Iris pigment epithelial cell (primary cell): ENCODE measurements around the gene TRMT1L.

Source experiments
- DNase-seq: peaks from one replicate; pipeline ENCODE4 v3.0.0-alpha.2; 2011; ENCODE audit warnings: low read depth

TRMT1L gene

DNA sequence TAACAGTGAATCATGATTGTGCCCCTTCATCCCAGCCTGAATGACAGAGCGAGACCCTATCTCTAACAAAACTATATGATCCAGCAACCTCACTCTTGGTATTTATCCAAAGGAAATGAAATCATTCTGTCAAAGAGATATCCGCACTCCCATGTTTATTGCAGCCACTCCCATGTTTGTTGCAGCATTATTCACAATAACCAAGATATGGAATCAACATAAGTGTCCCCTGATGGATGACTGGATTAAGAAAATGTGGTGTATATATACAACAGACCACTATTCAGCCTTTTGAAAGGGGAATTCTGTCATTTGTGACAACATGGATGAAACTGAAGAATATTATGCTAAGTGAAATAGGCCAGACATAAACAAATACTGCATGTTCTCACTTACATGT lies 44.4 kb downstream of the TRMT1L start:
- no peak for DNase-seq

DNA sequence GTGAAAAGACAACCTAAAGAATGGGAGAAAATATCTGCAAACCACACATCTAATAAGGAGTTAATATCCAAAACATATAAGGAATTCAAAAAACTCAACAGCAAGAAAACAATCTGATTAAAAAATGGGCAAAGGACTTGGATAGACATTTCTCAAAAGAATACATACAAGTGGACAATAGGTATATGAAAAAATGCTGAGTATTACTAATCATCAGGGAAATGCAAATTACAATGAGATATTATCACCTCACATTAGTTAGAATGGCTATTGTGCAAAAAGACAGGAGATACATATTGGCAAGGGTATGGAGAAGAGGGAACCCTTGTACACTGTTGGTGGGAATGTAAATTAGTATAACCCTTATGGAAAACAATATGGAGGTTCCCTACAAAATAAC lies 44.9 kb downstream of the TRMT1L start:
- no peak for DNase-seq

DNA sequence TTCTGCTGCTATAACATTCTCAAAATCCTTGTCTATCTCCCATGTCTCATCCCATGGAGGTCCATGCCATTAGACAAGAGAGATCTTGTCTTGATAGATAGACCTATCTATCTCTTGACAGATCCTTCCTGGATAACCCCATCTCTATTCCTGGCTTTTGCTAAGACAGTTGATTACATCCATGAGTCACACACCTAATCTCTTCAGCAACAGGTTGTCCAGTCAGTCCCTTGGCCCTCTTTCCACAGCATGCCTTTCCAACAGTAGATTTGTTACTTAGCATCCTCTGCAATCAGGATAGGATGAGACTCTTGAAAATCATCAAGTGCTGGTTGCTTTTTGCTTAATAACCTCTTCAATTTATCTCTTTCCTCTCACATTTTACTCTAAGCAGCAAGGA lies 46.6 kb downstream of the TRMT1L start:
- peak; percentile 9 for DNase-seq

DNA sequence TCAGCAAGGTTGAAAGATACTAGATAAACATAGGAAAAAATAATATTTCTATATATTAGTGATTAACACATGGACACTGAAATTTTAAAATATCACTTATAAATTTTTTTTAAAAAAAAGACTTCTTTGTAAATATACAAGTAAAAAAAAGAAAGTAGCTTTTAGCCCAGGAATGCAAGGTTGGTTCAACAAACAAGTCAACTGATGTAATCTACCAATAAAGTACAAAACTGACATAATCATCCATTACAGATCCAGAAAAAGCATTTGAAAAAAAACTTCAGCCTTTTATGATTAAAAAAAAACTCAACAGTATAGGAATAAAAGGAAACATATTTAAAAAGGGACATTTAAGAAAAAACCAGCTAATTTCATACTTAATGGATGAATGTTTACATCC lies 48.4 kb downstream of the TRMT1L start:
- DNase-seq, result peak; percentile 9

DNA sequence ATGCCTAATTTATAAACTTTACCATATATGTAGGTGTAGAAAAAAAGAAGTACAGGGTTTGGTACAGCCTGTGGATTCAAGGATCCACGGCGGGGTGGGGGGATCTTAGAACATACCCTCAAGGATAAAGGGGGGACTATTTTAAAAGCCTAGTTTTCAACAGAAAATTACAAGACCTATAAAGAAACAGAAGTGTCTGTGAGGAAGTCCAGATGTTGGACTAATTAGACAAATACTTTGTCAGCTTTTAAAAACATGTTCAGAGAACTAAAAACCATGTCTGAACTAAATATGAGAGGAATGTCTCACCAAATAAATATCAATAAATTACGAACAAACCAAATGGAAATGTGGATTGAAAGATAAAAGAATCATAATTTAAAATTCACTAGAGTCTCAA lies 51.6 kb downstream of the TRMT1L start:
- DNase-seq, result no peak

DNA sequence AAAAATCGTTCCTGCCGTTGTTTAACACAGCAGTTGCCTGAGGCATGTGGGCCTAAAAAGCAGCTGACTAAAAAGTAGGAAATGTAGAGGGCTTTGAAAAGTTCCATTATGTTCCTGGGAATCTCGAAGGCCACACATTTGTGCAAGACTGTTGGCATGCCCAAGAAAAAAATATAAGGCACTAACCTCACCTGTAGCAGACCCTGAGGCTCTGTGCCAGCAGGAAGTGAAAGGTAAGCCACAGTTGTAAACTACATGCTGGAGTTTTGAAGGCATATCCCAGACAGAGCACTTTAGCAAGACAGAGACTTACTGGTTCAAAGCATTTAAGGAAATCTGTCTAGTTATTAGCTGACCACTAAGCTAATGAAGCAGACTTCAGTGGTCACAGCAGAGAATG lies 52.7 kb downstream of the TRMT1L start:
- DNase-seq, result no peak

DNA sequence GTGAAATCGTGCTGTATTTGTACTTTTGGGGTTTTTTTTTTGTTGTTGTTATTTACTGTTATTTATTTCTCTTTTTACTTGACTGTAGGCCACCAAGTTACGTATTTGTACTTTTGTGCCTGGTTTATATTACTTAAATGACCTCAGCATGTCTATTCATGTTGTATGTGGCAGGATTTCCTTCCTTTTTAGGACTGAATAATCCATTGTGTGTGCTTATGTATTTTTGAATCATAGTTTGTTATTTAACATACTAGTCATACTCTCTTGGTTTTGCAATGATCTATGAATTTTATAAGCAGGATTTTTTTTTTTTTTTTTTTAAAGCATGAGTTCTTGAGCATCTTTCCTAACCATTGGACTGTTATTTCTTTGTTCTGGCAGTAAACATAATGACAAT lies 60.2 kb downstream of the TRMT1L start:
- no peak for DNase-seq

DNA sequence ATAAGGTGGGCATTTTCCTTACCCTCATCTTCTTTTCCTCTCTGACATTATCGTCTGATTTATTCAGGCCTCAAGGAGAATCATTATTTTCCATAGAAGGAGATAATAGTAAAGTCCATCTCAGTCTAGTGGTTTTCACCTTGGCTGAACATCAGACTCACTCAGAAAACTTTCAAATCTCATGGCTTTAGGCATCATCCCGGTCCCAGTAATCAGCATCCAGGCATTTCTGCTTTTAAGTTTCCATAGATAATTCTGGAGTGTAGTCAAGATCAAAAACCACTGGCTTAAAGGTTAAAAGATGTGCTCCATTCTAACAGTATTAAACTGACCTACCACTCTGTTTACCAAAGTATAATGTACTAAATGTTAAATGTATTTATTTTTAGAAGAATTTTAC lies 62.0 kb downstream of the TRMT1L start:
- no peak for DNase-seq

DNA sequence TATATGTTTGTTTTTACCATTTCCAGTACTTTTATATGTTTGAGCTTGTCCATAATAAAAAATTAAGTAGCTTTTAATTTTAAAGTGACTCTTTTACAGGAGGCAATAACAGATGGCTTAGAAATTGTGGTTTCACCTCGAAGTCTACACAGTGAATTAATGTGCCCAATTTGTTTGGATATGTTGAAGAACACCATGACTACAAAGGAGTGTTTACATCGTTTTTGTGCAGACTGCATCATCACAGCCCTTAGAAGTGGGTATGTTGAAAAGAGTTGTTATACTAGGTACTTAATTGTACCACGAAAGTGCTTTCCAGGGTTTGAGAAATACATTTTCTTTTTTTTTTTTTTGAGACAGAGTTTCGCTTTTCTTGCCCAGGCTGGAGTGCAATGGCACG lies 65.3 kb downstream of the TRMT1L start:
- DNase-seq, result no peak

DNA sequence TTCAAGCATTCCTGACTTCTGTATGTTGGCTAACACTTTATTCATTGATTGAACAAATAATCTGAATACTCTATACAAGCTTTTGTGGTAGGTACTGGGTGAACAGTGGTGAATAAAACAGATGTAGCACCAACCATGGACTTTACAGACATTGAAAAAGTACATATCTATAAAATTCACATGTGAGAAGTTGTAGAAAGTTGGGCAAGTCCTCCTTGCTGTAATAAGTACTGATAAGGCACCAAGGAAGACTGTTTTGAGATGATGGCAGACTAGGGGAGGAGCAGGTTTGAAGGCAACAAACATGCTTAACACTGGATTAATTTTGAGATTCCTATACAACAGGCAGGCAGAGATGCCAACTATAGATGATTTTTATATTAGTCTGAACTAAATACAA lies 69.0 kb downstream of the TRMT1L start:
- no peak for DNase-seq

DNA sequence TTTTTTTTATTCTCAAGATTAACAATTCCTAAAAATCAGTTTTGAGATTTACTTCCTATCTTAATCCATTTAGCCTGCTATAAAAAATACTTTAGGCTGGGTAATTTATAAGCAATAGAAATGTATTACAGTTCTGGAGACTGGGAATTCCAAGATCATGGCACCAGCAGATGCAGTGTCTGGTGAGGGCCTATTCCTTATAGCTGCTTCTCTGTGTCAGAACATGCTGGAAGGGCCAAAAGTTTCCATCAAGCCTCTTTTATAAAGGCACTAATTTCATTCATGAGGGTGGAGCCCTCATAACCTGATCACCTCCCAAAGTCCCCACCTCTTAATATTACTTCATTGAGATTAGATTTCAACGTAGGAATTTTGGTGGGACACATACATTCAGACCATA lies 69.7 kb downstream of the TRMT1L start:
- no peak for DNase-seq

DNA sequence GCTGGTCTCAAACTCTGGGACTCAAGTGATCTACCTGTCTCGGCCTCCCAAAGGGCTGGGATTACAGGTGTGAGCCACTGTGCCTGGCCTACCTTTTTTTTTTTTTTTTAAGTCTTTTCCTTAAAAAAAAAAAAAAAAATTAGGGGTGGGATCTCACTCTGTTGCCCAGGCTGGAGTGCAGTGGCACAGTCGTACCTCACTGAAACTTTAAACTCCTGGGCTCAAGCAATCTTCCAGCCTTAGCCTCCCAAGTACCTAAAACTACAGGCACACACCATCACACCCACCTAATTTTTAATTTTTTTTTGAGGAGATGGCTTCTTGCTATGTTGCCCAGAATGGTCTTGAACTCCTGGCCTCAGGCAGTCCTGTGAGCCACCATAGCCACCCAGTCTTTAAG lies 72.9 kb downstream of the TRMT1L start:
- no peak for DNase-seq

DNA sequence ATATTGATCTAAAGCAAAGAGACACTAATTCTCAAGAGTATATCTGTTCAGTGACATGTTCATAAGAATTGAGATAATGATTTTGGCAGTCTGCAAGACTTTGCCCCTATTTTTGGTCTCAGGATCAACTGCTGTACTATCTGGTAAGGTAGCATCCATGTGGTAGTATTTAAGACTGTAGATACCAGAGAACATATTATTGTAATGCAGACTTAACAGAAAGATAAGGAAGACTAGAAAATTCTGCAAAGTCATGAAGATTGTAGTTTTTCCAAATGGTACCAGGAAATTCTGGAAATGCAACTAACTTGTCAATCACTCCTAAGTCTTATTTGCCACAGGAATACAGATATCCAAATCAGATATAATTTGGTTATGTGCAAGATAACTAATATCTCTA lies 76.3 kb downstream of the TRMT1L start:
- no peak for DNase-seq

DNA sequence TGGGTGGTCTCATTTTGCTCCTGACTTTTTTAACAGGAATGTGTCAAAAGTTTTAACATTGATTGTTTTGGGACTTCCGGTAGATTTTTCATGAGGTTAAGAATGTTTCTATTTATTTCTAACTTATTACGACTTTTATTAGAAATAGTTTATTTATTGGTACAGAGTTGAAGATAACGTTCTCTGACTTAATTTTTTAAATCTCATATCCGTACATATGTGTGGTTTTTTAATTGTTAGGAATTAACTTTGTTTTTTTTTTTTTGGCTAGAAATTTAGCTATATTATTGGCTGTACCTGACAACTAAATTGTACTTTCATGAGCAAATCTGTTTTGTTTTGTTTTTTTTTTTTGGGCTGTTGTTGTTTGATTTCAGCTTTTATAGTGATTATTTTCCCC lies 79.4 kb downstream of the TRMT1L start:
- no peak for DNase-seq

DNA sequence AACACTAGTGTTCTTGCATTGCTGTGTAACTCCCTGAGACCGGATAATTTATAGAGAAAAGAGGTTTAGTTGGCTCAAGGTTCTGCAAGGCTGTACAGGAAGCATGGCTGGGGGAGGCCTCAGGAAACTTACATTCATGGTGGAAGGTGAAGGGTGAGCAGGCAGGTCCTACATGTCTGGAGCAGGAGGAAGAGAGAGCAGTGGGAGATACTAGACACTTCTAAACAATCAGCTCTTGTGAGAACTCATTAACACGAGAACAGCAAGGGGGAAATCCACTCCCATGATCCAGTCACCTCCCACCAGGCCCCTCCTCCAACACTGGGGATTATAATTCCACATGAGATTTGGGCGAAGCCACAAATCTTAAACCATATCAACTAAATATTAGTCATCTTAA lies 81.3 kb downstream of the TRMT1L start:
- DNase-seq, result no peak

DNA sequence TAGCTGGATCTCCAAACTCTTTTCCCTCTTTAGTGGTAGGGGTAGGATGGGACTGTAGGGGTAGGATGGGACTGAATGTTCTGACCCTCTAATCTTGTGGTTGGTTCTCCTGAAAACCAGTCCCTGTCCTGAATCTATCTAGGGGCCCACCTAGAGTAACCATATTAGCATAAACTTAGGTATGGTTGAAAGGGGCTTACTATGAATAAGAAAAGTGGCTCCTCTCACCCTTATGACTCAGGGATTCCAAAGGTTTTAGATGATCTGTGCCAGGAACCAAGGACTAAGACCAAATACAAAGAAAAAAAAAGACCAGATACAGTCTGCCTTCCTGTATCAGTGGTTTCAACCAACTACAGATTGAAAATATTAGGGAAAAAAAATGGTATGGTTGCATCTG lies 82.4 kb downstream of the TRMT1L start:
- peak; percentile 63 for DNase-seq

DNA sequence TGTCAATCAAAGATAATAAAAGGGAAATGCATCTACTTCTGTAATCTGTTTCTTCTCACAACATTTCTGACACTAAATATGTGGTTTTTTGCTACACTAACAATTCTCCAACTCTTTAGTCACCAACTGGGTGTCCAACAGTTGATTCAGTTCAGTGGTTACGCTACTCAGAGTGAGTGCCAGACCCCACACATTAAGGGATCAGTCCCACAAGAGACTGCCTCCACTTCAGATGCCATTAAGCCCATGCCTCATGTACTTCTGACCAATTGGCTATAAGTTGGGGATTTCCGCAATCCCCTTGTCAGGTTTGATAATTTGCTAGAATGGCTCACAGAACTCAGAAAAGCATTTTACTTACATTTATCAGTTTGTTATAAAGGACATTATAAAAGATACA lies 83.0 kb downstream of the TRMT1L start:
- DNase-seq, result peak; percentile 10

DNA sequence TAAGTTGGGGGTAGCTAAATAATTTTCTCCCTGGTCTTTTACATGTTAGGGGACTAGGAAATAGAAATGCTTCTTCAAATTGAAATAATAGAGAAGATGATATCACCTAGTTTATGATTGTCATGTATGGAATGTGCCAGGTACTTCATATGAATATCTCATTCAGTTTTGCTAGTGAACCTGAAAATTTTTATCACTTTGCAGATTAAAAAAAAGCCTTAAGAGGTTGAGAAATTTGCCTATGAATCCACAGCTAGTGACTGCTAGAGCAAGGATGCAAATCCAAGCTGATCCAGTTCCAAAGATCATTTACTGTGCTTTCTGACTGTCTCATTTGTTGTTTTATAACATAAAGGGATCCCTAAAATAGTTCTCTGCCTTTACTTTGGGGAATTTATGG lies 86.7 kb downstream of the TRMT1L start:
- no peak for DNase-seq

DNA sequence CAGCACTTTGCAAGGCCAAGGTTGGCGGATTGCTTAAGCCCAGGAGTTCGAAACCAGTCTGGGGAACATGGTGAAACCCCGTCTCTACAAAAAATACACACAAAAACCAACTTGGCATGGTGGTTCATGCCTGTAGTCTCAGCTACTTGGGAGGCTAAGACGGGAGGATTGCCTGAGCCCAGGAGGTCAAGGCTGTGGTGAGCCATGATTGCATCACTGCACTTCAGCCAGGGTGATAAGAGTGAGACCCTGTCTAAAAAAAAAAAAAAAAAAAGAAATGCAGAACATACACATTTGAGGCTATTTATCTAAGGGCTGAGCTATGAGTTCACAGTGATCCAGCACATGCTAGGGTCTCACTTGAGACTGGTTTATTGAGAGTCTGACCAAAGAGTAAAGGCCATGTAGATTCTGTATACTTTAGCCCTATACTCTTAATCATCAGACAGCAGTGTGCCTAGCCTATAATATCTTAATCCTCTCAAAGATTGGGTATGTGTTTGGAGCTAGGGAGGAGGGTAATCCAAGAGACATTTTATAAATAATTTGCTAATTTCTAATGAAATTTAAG lies 87.5 kb downstream of the TRMT1L start:
- peak; percentile 30 for DNase-seq

DNA sequence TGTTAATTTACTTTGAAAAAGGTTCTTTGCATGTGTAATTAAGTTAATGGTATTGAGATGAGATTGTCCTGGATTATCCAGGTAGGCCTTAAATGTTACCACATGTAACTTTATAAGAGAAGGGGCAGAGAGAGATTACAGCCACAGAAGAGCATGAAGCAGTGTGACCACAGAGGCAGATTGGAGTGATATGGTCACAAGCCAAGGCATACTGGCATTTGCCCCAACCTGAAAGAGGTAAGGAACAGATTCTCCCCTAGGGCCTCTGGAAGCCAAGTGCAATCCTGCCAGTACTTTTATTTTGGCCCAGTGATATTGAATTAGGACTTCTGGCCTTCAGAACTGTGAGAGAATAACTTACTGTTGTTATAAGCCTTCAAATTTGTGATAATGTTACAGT lies 88.4 kb downstream of the TRMT1L start:
- no peak for DNase-seq
